ENCODE results near the gene CASKIN1. TPM values are rescaled to one million over a fixed set of nuclear protein-coding genes. Genes with fewer than 3 reads are reported as not detected.

The CASKIN1 gene
- polyA plus RNA-seq, 2 of the 4 experiments (the other 2 are of a cell fraction): 0.27 to 0.87 TPM

- ChIA-PET POLR2A (interaction anchor here (1.0 to 1.5 kb wide), 2 partner anchors 16 to 100 kb away, joined by 3 to 4 read pairs; partner anchors contain the start of genes ECI1 and PKD1), CTCF (interaction anchor here (0.6 to 5.2 kb wide), 7 partner anchors 11 to 181 kb away, joined by 3 to 43 read pairs (median 4); no protein-coding TSS in a partner anchor)
- no peaks in the 10 kb centered on the region for H3K9me3 ChIP-seq
- ATAC-seq (no peak), DNase-seq (ENCODE audit: low read depth in 1 of 2, low spot score in 1 of 2) (peak in 1 of 2 experiments; percentile 52), FAIRE-seq (no peak)
- TF ChIP-seq HDAC2 (IDR thresholded peaks at IDR 0.05) (no peak), HOXB5 (CRISPR knock-in tag; IDR thresholded peaks at IDR 0.05) (no peak), BHLHE40 (IDR thresholded peaks at IDR 0.05; ENCODE audit: low read depth, low read length) (no peak), HOXA7 (CRISPR knock-in tag; IDR thresholded peaks at IDR 0.05) (no peak; the same call in 1 of the 2 replicates), TP53 (CRISPR knock-in tag; IDR thresholded peaks at IDR 0.05) (no peak), MYC (IDR thresholded peaks at IDR 0.05; ENCODE audit: borderline replicate concordance, low read length) (no peak), PBX3 (IDR thresholded peaks at IDR 0.05) (peak; percentile 31; the same call in 1 of the 2 replicates), NR3C1 (IDR thresholded peaks at IDR 0.05) (no peak), POLR2A (IDR thresholded peaks at IDR 0.05; ENCODE audit: low read length) (peak; percentile 5), JUN (IDR thresholded peaks at IDR 0.05) (peak; percentile 16 to 68; a peak in 3 of 5 replicates), RARB (CRISPR knock-in tag; IDR thresholded peaks at IDR 0.05) (0 out of 2 replicates have a peak, but pooled peaks have one; percentile 10), POLR2AphosphoS2 (conservative IDR thresholded peaks at IDR 0.05; ENCODE audit: low read length) (0 out of 2 replicates have a peak, but pooled peaks have one; percentile 39), HOXB13 (CRISPR knock-in tag; IDR thresholded peaks at IDR 0.05; ENCODE audit: low read depth) (no peak), JUNB (IDR thresholded peaks at IDR 0.05) (no peak)
- TF ChIP-seq, protein P1, sequence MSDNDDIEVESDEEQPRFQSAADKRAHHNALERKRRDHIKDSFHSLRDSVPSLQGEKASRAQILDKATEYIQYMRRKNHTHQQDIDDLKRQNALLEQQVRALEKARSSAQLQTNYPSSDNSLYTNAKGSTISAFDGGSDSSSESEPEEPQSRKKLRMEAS (IDR thresholded peaks at IDR 0.05): peak; percentile 20; the same call in 1 of the 2 replicates
- H3K4me2 ChIP-seq: peak overlapping the region; percentile 99
- 45% methylated on average over 12 of the region's 13 CpGs for WGBS (ENCODE audit: missing lambda C conversion rate)
- peak overlapping the region; percentile 88 for H3K4me3 ChIP-seq
- H3K27ac ChIP-seq: peak overlapping the region; percentile 92 to 94
- H3K4me1 ChIP-seq: peaks cover 53% of the 10 kb centered on the region
Measured at GRCh38 chr16:2151188-2152091, 45.0 kb downstream of the CASKIN1 start.

GRCh38 chr16:2150418-2151187 lies 45.8 kb downstream of the CASKIN1 start:
- DNase-seq (ENCODE audit: low read depth in 1 of 2, low spot score in 1 of 2) (peak; percentile 66 to 73), FAIRE-seq (no peak), ATAC-seq (peak; percentile 8; a peak in 5 of 6 replicates)
- peak overlapping the region; percentile 99 for H3K4me2 ChIP-seq
- TF ChIP-seq SMC3 (IDR thresholded peaks at IDR 0.05): 0 out of 3 replicates have a peak, but pooled peaks have one; percentile 10
- no peak for TF ChIP-seq RCOR1 (IDR thresholded peaks at IDR 0.05; ENCODE audit: low read depth, low read length)
- no peak for TF ChIP-seq EHMT2 (IDR thresholded peaks at IDR 0.05; ENCODE audit: low read depth)
- TF ChIP-seq, protein P2, sequence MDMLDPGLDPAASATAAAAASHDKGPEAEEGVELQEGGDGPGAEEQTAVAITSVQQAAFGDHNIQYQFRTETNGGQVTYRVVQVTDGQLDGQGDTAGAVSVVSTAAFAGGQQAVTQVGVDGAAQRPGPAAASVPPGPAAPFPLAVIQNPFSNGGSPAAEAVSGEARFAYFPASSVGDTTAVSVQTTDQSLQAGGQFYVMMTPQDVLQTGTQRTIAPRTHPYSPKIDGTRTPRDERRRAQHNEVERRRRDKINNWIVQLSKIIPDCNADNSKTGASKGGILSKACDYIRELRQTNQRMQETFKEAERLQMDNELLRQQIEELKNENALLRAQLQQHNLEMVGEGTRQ (IDR thresholded peaks at IDR 0.05): 0 out of 2 replicates have a peak, but pooled peaks have one; percentile 8
- TF ChIP-seq POLR2A (IDR thresholded peaks at IDR 0.05; ENCODE audit: low read length): peak; percentile 43; the same call in 1 of the 2 replicates
- TF ChIP-seq JUN (IDR thresholded peaks at IDR 0.05): peak in 1 of 2 experiments; percentile 47; a peak in 2 of 5 replicates
- peak; percentile 88 for TF ChIP-seq PBX3 (IDR thresholded peaks at IDR 0.05)
- TF ChIP-seq, protein P3, sequence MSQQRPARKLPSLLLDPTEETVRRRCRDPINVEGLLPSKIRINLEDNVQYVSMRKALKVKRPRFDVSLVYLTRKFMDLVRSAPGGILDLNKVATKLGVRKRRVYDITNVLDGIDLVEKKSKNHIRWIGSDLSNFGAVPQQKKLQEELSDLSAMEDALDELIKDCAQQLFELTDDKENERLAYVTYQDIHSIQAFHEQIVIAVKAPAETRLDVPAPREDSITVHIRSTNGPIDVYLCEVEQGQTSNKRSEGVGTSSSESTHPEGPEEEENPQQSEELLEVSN (IDR thresholded peaks at IDR 0.05; ENCODE audit: borderline replicate concordance, low read depth): peak; percentile 14; the same call in 1 of the 2 replicates
- peak; percentile 53 for TF ChIP-seq POLR2AphosphoS2 (conservative IDR thresholded peaks at IDR 0.05; ENCODE audit: low read length)
- H3K4me1 ChIP-seq: peaks cover 53% of the 10 kb centered on the region
- H3K9me3 ChIP-seq: no peaks in the 10 kb centered on the region
- WGBS (ENCODE audit: missing lambda C conversion rate): 8% methylated on average over 8 of the region's 18 CpGs
- CTCF ChIA-PET: interaction anchor here (0.6 to 5.2 kb wide), 6 partner anchors 10 to 180 kb away, joined by 3 to 43 read pairs (median 12); no protein-coding TSS in a partner anchor
- peak overlapping the region; percentile 92 to 94 for H3K27ac ChIP-seq
- POLR2A ChIA-PET: interaction anchor here (1.0 to 1.5 kb wide), 2 partner anchors 15 to 101 kb away, joined by 3 to 4 read pairs; partner anchors contain the start of genes ECI1 and PKD1
- peak overlapping the region; percentile 88; the same call in 2 of the 3 replicates for H3K4me3 ChIP-seq
